Activated CD4-positive, alpha-beta T cell treated with anti-CD3 and anti-CD28 coated beads for 36 hours (primary cell): ENCODE data around the gene RET. TPM values are rescaled to one million over a fixed set of nuclear protein-coding genes. Genes with fewer than 3 reads are reported as not detected.
A peak's percentile ranks its signal among the peaks of the same experiment; 100 is the strongest.

Source experiments
- ATAC-seq: fragments of 200-7000 bp; cut with Tn5 transposase; one replicate; pipeline ENCODE4 v1.10.0; 2021; ENCODE audit warnings: mild to moderate bottlenecking, moderate library complexity
- CTCF ChIA-PET: fragments of 350-600 bp; sonication (Branson Sonifier 250); formaldehyde crosslinking; loops from one replicate; lab custom pipeline; 2021; ENCODE audit warnings: antibody characterized with exemption; lab: Charles Lee
- POLR2A ChIA-PET: fragments of 350-600 bp; sonication (Branson Sonifier 250); formaldehyde crosslinking; loops from one replicate; lab custom pipeline; 2021; ENCODE audit warnings: antibody characterized with exemption, inconsistent platforms; lab: Charles Lee
- DNase-seq: peaks from one replicate; pipeline ENCODE4 v3.0.0-alpha.2; 2020
- H3K27ac Mint-ChIP-seq: one replicate; pipeline ENCODE4 v1.8.0; 2021; ENCODE audit warnings: mixed read lengths
- H3K27me3 Mint-ChIP-seq: one replicate; pipeline ENCODE4 v1.8.0; 2021; ENCODE audit warnings: mixed read lengths
- H3K36me3 Mint-ChIP-seq: one replicate; pipeline ENCODE4 v1.8.0; 2021; ENCODE audit warnings: low read depth, mixed read lengths
- H3K4me1 Mint-ChIP-seq: one replicate; pipeline ENCODE4 v1.8.0; 2021; ENCODE audit warnings: mixed read lengths
- H3K4me3 Mint-ChIP-seq: one replicate; pipeline ENCODE4 v1.8.0; 2021; ENCODE audit warnings: mild to moderate bottlenecking, moderate library complexity, mixed read lengths
- H3K9me3 Mint-ChIP-seq: one replicate; pipeline ENCODE4 v1.8.0; 2021; ENCODE audit warnings: low read depth, mixed read lengths
- intact Hi-C, 2 experiments: fragments of 100-400 bp; cut with DNase I in 1 of 2; cut with micrococcal nuclease in 1 of 2; formaldehyde crosslinking; loops; one replicate each; pipeline versions ENCODE4 v1.14.2 to v1.15.1; 2022 to 2024; cut with DNase I, micrococcal nuclease
- total RNA-seq, 2 experiments: library from RNA; stranded (reverse); gene quantifications; one replicate each; pipeline ENCODE4 v1.2.3, GENCODE V29; 2021

Gene RET
- total RNA-seq, 2 experiments from 2014 or later = 0.19 to 0.32 TPM

- H3K9me3 Mint-ChIP-seq = no peaks in the 10 kb centered on the region
- POLR2A ChIA-PET = no interaction called here
- H3K4me1 Mint-ChIP-seq = peaks cover 4% of the 10 kb centered on the region
- H3K27me3 Mint-ChIP-seq = peaks cover 19% of the 10 kb centered on the region
- peak overlapping the region; percentile 46 for H3K4me3 Mint-ChIP-seq
- no peak overlapping the region for H3K27ac Mint-ChIP-seq
- DNase-seq = peak; percentile 88
- intact Hi-C loops = loop anchor here (1.0 to 10.0 kb wide), 8 partner anchors 29 to 927 kb away; partner anchors contain the start of genes BMS1 (in 1 of the 2), RET (in 1 of the 2) and ZNF33B (in 1 of the 2)
- H3K36me3 Mint-ChIP-seq = no peaks in the 10 kb centered on the region
- ATAC-seq = peak; percentile 95
- CTCF ChIA-PET = interaction anchor here (0.7 to 1.5 kb wide), 7 partner anchors 9 to 367 kb away, joined by 3 to 4 read pairs (median 3); no protein-coding TSS in a partner anchor
These were observed 28.5 kb downstream of the RET start for GRCh38 chr10:43105102-43105955.

- DNase-seq (no peak), ATAC-seq (peak; percentile 2)
- Mint-ChIP-seq H3K4me1 (peaks cover 4% of the 10 kb centered on the region), H3K36me3 (no peaks in the 10 kb centered on the region), H3K4me3 (no peak overlapping the region), H3K27ac (no peak overlapping the region), H3K27me3 (peaks cover 19% of the 10 kb centered on the region), H3K9me3 (no peaks in the 10 kb centered on the region)
- CTCF ChIA-PET = interaction anchor here (1.1 kb wide), 1 partner anchor 367 kb away, joined by 3 read pairs; no protein-coding TSS in a partner anchor
- intact Hi-C loops = loop anchor here (1.0 to 10.0 kb wide), 8 partner anchors 29 to 927 kb away; partner anchors contain the start of genes BMS1 (in 1 of the 2), RET (in 1 of the 2) and ZNF33B (in 1 of the 2)
- POLR2A ChIA-PET = no interaction called here
These were observed 29.0 kb downstream of the RET start for GRCh38 chr10:43105956-43106229.

GRCh38 chr10:43106256-43107091, 29.6 kb downstream of the RET start:
- DNase-seq (no peak), ATAC-seq (no peak)
- Mint-ChIP-seq H3K36me3 (no peaks in the 10 kb centered on the region), H3K4me1 (peaks cover 4% of the 10 kb centered on the region), H3K27me3 (peaks cover 19% of the 10 kb centered on the region), H3K4me3 (no peak overlapping the region), H3K9me3 (no peaks in the 10 kb centered on the region), H3K27ac (no peak overlapping the region)
- POLR2A ChIA-PET = no interaction called here
- intact Hi-C loops = loop anchor here in 1 of 2 experiments (10.0 kb wide), 2 partner anchors 172 to 472 kb away; partner anchors contain the start of gene ZNF33B
- CTCF ChIA-PET = no interaction called here

GRCh38 chr10:43108951-43109350, 32.1 kb downstream of the RET start:
- ATAC-seq (no peak), DNase-seq (no peak)
- ChIA-PET POLR2A (no interaction called here), CTCF (no interaction called here)
- Mint-ChIP-seq H3K27ac (no peak overlapping the region), H3K27me3 (peaks cover 4% of the 10 kb centered on the region), H3K9me3 (no peaks in the 10 kb centered on the region), H3K4me3 (no peak overlapping the region), H3K36me3 (no peaks in the 10 kb centered on the region), H3K4me1 (peaks cover 4% of the 10 kb centered on the region)
- intact Hi-C loops = loop anchor here in 1 of 2 experiments (10.0 kb wide), 2 partner anchors 174 to 474 kb away; partner anchors contain the start of gene ZNF33B

- ATAC-seq (no peak), DNase-seq (no peak)
- Mint-ChIP-seq H3K27me3 (peaks cover 4% of the 10 kb centered on the region), H3K27ac (no peak overlapping the region), H3K36me3 (no peaks in the 10 kb centered on the region), H3K9me3 (no peaks in the 10 kb centered on the region), H3K4me3 (no peak overlapping the region), H3K4me1 (peaks cover 4% of the 10 kb centered on the region)
- ChIA-PET POLR2A (no interaction called here), CTCF (interaction anchor here (0.6 kb wide), 1 partner anchor 468 kb away, joined by 3 read pairs; no protein-coding TSS in a partner anchor)
- intact Hi-C loops = loop anchor here in 1 of 2 experiments (10.0 kb wide), 2 partner anchors 175 to 475 kb away; partner anchors contain the start of gene ZNF33B
These were observed 32.9 kb downstream of the RET start for GRCh38 chr10:43109671-43110249.

GRCh38 chr10:43110338-43111071, 33.6 kb downstream of the RET start:
- Mint-ChIP-seq H3K4me3 (no peak overlapping the region), H3K27me3 (no peaks in the 10 kb centered on the region), H3K9me3 (no peaks in the 10 kb centered on the region), H3K4me1 (no peaks in the 10 kb centered on the region), H3K27ac (no peak overlapping the region), H3K36me3 (no peaks in the 10 kb centered on the region)
- no peak for ATAC-seq
- POLR2A ChIA-PET = no interaction called here
- CTCF ChIA-PET = interaction anchor here (0.5 to 0.6 kb wide), 2 partner anchors 379 to 468 kb away, joined by 3 to 4 read pairs; no protein-coding TSS in a partner anchor
- intact Hi-C loops = no loop called here
- DNase-seq = no peak

DNA sequence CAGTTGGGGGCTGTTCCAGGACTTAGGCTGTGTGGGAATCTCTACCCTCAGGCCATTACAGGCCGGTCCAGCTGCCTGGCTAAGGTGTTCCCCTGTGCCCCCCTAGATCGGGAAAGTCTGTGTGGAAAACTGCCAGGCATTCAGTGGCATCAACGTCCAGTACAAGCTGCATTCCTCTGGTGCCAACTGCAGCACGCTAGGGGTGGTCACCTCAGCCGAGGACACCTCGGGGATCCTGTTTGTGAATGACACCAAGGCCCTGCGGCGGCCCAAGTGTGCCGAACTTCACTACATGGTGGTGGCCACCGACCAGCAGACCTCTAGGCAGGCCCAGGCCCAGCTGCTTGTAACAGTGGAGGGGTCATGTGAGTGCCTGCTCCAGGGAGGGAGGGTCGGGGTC, 34.2 kb downstream of the RET start:
- POLR2A ChIA-PET = no interaction called here

GRCh38 chr10:43111921-43112607, 35.2 kb downstream of the RET start:
- intact Hi-C loops = no loop called here

More for the DNA sequence above, 34.2 kb downstream of the RET start:
- Mint-ChIP-seq H3K27me3 (no peaks in the 10 kb centered on the region), H3K4me1 (no peaks in the 10 kb centered on the region), H3K9me3 (no peaks in the 10 kb centered on the region), H3K27ac (no peak overlapping the region), H3K4me3 (no peak overlapping the region), H3K36me3 (no peaks in the 10 kb centered on the region)
- ATAC-seq = no peak
- CTCF ChIA-PET = no interaction called here
- intact Hi-C loops = no loop called here
- no peak for DNase-seq

DNA sequence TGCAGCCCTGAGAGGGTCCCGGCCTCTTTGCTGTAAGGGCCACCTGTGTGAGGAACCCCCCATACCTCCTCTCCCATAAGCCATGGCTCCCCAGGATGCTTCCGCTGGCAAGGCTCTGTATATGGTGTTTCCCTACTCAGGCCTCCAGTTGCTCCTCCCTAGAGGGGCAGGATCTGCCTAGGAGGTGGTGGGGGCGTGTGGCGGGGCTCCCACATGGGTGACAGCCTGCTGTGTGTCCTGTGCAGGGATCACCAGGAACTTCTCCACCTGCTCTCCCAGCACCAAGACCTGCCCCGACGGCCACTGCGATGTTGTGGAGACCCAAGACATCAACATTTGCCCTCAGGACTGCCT, 35.7 kb downstream of the RET start:
- intact Hi-C loops = no loop called here
- no peaks in the 10 kb centered on the region for H3K4me1 Mint-ChIP-seq
- no peak overlapping the region for H3K27ac Mint-ChIP-seq
- DNase-seq (no peak), ATAC-seq (no peak)
- no peaks in the 10 kb centered on the region for H3K36me3 Mint-ChIP-seq
- no peak overlapping the region for H3K4me3 Mint-ChIP-seq
- ChIA-PET CTCF (no interaction called here), POLR2A (no interaction called here)
- H3K27me3 Mint-ChIP-seq = no peaks in the 10 kb centered on the region
- H3K9me3 Mint-ChIP-seq = no peaks in the 10 kb centered on the region

More at GRCh38 chr10:43111921-43112607, 35.2 kb downstream of the RET start:
- no peak overlapping the region for H3K4me3 Mint-ChIP-seq
- H3K9me3 Mint-ChIP-seq = no peaks in the 10 kb centered on the region
- no peak for DNase-seq
- H3K27ac Mint-ChIP-seq = no peak overlapping the region
- no peaks in the 10 kb centered on the region for H3K36me3 Mint-ChIP-seq
- ChIA-PET CTCF (no interaction called here), POLR2A (no interaction called here)
- no peak for ATAC-seq
- H3K27me3 Mint-ChIP-seq = no peaks in the 10 kb centered on the region
- no peaks in the 10 kb centered on the region for H3K4me1 Mint-ChIP-seq
